ENCODE results near the gene SCGN. TPM values are rescaled to one million over a fixed set of nuclear protein-coding genes. Genes with fewer than 3 reads are reported as not detected.

Gene SCGN
- total and polyA plus RNA-seq, 2 of the 13 experiments (the other 11 are each of a cell fraction or from before 2014, with no cell fraction given) = 2.9 to 29.0 TPM

GRCh38 chr6:25645916-25646315, 6.1 kb upstream of the SCGN start (continued):
- TF ChIP-seq BORCS8-MEF2B (CRISPR knock-in tag; IDR thresholded peaks at IDR 0.05) (no peak), ZBTB8A (CRISPR knock-in tag; IDR thresholded peaks at IDR 0.05; ENCODE audit: borderline replicate concordance, low read depth) (no peak), SIX1 (CRISPR knock-in tag; IDR thresholded peaks at IDR 0.05; ENCODE audit: borderline replicate concordance) (0 out of 2 replicates have a peak, but pooled peaks have one; percentile 44), NR2F6 (IDR thresholded peaks at IDR 0.05) (peak; percentile 44; the same call in 1 of the 2 replicates), NR2F6 (CRISPR knock-in tag; IDR thresholded peaks at IDR 0.05) (no peak), SOX6 (IDR thresholded peaks at IDR 0.05) (no peak), SOX6 (CRISPR knock-in tag; IDR thresholded peaks at IDR 0.05) (peak; percentile 73; the same call in 1 of the 2 replicates), REST (IDR thresholded peaks at IDR 0.05; ENCODE audit: borderline replicate concordance in 1 of 2, low read depth in 1 of 2, low read length in 2 of 2) (peak in 1 of 2 experiments; percentile 53; a peak in 1 of 4 replicates), MAX (IDR thresholded peaks at IDR 0.05) (peak; percentile 24; the same call in 1 of the 2 replicates), ONECUT2 (CRISPR knock-in tag; IDR thresholded peaks at IDR 0.05) (peak; percentile 97), CREB1 (IDR thresholded peaks at IDR 0.05) (no peak), CREB1 (CRISPR knock-in tag; IDR thresholded peaks at IDR 0.05) (peak; percentile 57), SALL2 (CRISPR knock-in tag; IDR thresholded peaks at IDR 0.05) (no peak), KMT2B (CRISPR knock-in tag; IDR thresholded peaks at IDR 0.05) (0 out of 2 replicates have a peak, but pooled peaks have one; percentile 27), FOXA1 (IDR thresholded peaks at IDR 0.05) (no peak), FOXA1 (CRISPR knock-in tag; IDR thresholded peaks at IDR 0.05) (0 out of 2 replicates have a peak, but pooled peaks have one; percentile 9), ZNF646 (CRISPR knock-in tag; IDR thresholded peaks at IDR 0.05) (peak; percentile 39; the same call in 1 of the 2 replicates)
- TF ChIP-seq, protein P1, sequence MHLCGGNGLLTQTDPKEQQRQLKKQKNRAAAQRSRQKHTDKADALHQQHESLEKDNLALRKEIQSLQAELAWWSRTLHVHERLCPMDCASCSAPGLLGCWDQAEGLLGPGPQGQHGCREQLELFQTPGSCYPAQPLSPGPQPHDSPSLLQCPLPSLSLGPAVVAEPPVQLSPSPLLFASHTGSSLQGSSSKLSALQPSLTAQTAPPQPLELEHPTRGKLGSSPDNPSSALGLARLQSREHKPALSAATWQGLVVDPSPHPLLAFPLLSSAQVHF (CRISPR knock-in tag; IDR thresholded peaks at IDR 0.05) = no peak
